Measurements from ENCODE around the gene MGLL.

The MGLL gene

DNA sequence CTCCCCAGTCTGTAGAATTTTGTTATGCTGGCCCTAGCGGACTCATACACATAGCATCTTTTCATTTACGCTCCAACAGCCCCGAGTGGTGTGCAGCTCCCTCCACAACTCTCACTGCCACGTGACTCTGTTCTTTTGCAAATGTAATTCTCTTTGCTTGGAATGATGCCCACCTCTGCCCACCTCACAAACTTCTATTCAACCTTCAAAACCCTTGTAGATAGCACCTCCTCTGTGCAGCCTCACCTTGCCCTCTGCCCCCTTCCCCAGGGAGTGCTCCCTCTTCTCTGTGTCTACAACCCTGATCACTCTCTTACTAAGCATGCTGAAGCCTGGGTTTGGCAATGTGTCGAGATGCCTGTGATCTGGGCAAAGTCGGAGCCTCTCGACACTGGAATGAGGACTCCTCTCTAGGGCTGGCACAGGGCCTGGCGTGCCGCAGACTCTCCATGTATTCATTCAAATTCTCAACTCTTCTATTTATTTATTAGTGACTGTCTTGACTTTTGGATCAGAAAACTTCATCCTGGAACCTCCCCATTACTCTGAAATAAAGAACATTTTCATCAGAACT lies 73.5 kb downstream of the MGLL start:
- no peak for DNase-seq (ENCODE audit: low read depth)
- TF ChIP-seq, protein P1, sequence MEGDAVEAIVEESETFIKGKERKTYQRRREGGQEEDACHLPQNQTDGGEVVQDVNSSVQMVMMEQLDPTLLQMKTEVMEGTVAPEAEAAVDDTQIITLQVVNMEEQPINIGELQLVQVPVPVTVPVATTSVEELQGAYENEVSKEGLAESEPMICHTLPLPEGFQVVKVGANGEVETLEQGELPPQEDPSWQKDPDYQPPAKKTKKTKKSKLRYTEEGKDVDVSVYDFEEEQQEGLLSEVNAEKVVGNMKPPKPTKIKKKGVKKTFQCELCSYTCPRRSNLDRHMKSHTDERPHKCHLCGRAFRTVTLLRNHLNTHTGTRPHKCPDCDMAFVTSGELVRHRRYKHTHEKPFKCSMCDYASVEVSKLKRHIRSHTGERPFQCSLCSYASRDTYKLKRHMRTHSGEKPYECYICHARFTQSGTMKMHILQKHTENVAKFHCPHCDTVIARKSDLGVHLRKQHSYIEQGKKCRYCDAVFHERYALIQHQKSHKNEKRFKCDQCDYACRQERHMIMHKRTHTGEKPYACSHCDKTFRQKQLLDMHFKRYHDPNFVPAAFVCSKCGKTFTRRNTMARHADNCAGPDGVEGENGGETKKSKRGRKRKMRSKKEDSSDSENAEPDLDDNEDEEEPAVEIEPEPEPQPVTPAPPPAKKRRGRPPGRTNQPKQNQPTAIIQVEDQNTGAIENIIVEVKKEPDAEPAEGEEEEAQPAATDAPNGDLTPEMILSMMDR (IDR thresholded peaks at IDR 0.05; ENCODE audit: control insufficient read depth, insufficient read depth, low read depth, low read length, missing control alignments): no peak
- H3K4me3 ChIP-seq (ENCODE audit: control insufficient read depth, low read depth, low read length): no peak overlapping the region

DNA sequence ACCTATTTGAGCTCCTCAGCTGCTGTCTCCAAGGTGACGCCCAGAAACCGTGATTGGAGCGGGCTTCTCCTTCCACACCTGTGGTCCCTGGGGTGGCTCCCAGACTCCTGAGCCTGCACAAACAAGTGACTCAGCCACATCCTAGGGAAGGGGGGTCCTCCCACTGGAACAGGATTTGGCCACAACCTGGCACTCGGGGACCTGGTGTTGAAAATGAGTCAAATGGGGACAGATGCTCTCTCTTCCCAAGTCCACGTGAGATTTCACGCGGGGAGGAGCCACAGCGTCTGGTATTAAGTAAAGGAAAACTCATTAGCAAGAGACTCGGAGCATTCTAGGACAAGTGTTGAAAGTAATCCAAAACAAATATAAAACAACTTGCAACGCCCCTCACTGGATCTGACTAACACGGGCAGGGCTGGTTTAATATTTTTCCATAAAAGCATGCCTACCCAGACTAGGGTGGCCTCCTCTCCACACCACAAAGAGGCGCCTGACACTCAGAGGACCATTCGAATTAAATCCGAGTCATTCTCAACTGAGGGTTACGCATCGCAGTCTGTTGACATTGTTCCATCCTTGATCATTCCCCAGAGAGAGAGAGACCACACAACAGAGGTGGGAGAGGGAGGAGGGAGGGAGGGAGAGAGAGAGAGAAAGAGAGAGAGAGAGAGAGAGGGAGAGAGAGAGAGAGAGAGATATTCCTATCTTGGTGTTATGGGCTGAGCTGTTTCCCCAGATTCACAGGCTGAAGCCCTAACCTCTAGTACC lies 74.4 kb downstream of the MGLL start:
- H3K4me3 ChIP-seq (ENCODE audit: control insufficient read depth, low read depth, low read length): no peak overlapping the region
- TF ChIP-seq, protein P1 (IDR thresholded peaks at IDR 0.05; ENCODE audit: control insufficient read depth, insufficient read depth, low read depth, low read length, missing control alignments): peak; percentile 44
- peak; percentile 78 for DNase-seq (ENCODE audit: low read depth)

DNA sequence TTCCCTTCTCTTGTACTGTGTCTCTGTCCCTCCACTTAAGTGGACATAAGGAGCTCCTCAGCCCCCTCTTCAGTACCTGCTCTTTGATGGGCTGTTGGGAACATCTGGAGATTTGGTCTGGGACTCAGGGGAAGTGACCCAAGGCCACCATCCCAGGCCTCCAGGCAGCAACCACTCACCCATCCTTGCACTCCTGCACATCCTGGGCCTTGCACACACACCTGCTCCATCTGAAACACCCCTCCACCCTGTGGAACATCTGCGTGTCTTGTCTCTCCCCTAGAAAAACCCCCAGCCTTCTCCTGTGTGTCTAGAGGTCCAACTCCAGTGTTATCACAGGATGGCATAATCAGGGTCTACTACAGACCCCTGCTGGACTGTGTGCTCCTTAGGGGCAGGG lies 75.2 kb downstream of the MGLL start:
- DNase-seq (ENCODE audit: low read depth): no peak
- H3K4me3 ChIP-seq (ENCODE audit: control insufficient read depth, low read depth, low read length): no peak overlapping the region
- TF ChIP-seq, protein P1 (IDR thresholded peaks at IDR 0.05; ENCODE audit: control insufficient read depth, insufficient read depth, low read depth, low read length, missing control alignments): no peak

DNA sequence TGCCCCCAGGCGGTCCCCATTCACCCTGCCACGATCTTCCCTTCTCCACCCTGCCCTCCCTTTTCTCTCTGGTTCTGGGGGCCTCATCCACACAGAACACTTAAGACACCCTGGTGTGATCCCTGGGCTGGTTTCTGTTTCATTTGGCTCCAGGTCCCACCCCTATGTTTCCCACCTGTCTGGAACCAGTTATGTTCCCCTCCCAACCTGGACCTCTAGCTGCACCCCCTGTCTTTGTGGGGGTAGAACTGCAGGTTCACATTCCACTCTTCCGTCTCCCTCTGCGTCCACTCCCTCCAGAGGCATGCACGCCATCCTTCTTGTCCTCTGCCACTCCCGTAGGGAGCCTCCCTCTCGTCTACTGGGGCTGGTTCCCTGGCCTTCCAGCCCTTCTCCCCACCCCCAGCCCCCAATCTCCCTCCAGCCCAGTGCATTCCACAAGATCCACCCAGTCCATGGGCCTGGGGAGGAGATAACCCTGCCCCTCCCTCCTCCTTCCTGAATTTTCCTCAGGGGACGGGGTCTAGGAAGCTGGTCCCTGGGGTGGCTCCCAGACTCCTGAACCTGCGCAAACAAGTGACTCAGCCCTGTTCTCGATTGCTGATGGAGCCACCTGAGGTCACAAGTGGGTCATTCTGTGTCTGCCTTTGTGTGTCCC lies 75.8 kb downstream of the MGLL start:
- no peak for DNase-seq (ENCODE audit: low read depth)
- H3K4me3 ChIP-seq (ENCODE audit: control insufficient read depth, low read depth, low read length): no peak overlapping the region
- TF ChIP-seq, protein P1 (IDR thresholded peaks at IDR 0.05; ENCODE audit: control insufficient read depth, insufficient read depth, low read depth, low read length, missing control alignments): peak; percentile 12

DNA sequence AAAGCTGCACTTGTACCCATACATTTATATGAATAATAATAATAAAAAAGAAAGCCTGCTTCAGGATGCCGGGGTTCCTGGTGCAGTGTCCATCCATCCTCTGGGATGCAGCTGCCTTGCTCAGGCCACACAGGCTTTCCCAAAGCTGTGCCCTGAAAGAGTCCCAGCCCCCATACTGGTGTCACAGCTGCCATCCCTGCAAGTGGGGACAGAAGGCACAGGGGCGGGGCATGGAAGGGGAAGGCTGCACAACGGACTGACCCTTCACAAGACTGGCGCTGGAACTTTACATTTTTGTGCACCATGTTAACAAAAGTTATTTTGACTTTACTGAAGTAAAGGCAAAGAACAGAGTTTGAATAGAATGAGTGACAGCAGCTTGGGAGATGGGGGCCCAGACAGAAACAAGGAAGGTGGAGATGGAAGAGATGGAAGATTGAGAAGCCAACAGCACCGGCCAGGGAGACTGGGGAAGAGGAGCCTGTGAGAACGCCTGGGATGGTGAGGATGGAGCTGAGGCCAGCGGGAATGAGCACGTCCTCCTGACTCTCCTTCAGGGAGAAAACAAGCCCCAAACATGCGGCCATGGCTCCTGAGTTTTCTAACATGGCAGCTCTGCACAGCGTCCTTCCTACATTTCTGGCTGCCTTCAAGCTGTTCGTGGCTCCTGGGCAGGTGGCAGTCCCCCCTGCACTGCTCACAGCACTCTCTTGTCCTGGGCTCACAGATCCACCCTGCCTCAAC lies 76.5 kb downstream of the MGLL start:
- DNase-seq (ENCODE audit: low read depth): no peak
- no peak overlapping the region for H3K4me3 ChIP-seq (ENCODE audit: control insufficient read depth, low read depth, low read length)
- TF ChIP-seq, protein P1 (IDR thresholded peaks at IDR 0.05; ENCODE audit: control insufficient read depth, insufficient read depth, low read depth, low read length, missing control alignments): no peak

DNA sequence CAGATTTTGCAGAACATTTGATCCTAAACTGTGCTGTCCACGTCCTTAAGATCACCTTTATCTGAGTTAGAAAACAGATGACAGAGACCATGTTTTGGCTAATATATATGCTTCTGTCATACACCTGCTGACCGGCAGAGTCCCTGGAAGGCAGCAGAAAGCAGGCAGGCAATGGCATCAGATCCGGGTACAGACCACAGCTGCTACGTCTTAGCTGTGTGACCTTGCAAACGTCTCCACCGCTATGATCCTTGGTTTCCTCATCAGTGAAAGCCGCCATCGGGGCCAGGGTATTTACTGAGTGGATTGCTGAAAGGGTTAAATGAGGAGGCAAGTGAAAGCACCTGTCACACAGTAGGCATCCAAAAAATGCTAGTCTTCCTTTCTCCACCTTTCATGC lies 77.4 kb downstream of the MGLL start:
- TF ChIP-seq, protein P1 (IDR thresholded peaks at IDR 0.05; ENCODE audit: control insufficient read depth, insufficient read depth, low read depth, low read length, missing control alignments): no peak
- H3K4me3 ChIP-seq (ENCODE audit: control insufficient read depth, low read depth, low read length): no peak overlapping the region
- DNase-seq (ENCODE audit: low read depth): no peak

All from AG09309 (cell line).